Trophoblast cell (in vitro differentiated cells and primary cell): ENCODE results near the gene HAP1.

ENCODE experiments used
- DNase-seq, 2 donors: peaks; one replicate each; pipeline ENCODE4 v3.0.0-alpha.2; 2016
- H2AFZ ChIP-seq: 2 replicates; pipeline ENCODE4 v1.6.1; 2013; ENCODE audit warnings: low read length, moderate library complexity, mild to moderate bottlenecking; ENCODE audit not compliant: insufficient read depth, poor library complexity
- H2AK5ac ChIP-seq: 2 replicates; pipeline ENCODE4 v1.6.1; 2013; ENCODE audit warnings: mild to moderate bottlenecking, low read length
- H2BK120ac ChIP-seq: 2 replicates; pipeline ENCODE4 v1.6.1; 2013; ENCODE audit warnings: low read length, mild to moderate bottlenecking, moderate library complexity; ENCODE audit not compliant: insufficient read depth, poor library complexity
- H2BK12ac ChIP-seq: 2 replicates; pipeline ENCODE4 v1.6.1; 2013; ENCODE audit warnings: mild to moderate bottlenecking, low read length, moderate library complexity
- H2BK5ac ChIP-seq: 2 replicates; pipeline ENCODE4 v1.6.1; 2013; ENCODE audit warnings: low read length, low read depth, moderate library complexity, mild to moderate bottlenecking; ENCODE audit not compliant: poor library complexity
- H3K14ac ChIP-seq: 2 replicates; pipeline ENCODE4 v1.6.1; 2013; ENCODE audit warnings: mild to moderate bottlenecking, low read length
- H3K18ac ChIP-seq: 2 replicates; pipeline ENCODE4 v1.6.1; 2013; ENCODE audit warnings: mild to moderate bottlenecking, low read length
- H3K23ac ChIP-seq: 2 replicates; pipeline ENCODE4 v1.6.1; 2013; ENCODE audit warnings: low read length
- H3K27ac ChIP-seq: 2 replicates; pipeline ENCODE4 v1.5.1; 2013; ENCODE audit warnings: low read depth, mild to moderate bottlenecking, inconsistent platforms, low read length, moderate library complexity
- H3K27me3 ChIP-seq: 2 replicates; pipeline ENCODE4 v1.6.1; 2013; ENCODE audit warnings: inconsistent platforms, mild to moderate bottlenecking, low read length, moderate library complexity; ENCODE audit not compliant: insufficient read depth
- H3K36me3 ChIP-seq, 2 experiments: 1 replicate in 1 of 2; 2 replicates in 1 of 2; pipeline ENCODE4 v1.6.1; 2013; ENCODE audit warnings: low read length in 2 of 2, mild to moderate bottlenecking in 2 of 2, moderate library complexity in 1 of 2; ENCODE audit not compliant: insufficient read depth in 2 of 2, control insufficient read depth in 1 of 2
- H3K4ac ChIP-seq: 2 replicates; pipeline ENCODE4 v1.6.1; 2013; ENCODE audit warnings: low read depth, mild to moderate bottlenecking, low read length, moderate library complexity
- H3K4me1 ChIP-seq, 2 experiments: 1 replicate in 1 of 2; 2 replicates in 1 of 2; pipeline ENCODE4 v1.6.1; 2013; ENCODE audit warnings: low read length in 2 of 2, mild to moderate bottlenecking in 2 of 2, moderate library complexity in 1 of 2; ENCODE audit not compliant: insufficient read depth in 2 of 2, control insufficient read depth in 1 of 2
- H3K4me2 ChIP-seq: 2 replicates; pipeline ENCODE4 v1.6.1; 2013; ENCODE audit warnings: inconsistent platforms, mild to moderate bottlenecking, low read length, moderate library complexity
- H3K4me3 ChIP-seq: 2 replicates; pipeline ENCODE4 v1.5.1; 2013; ENCODE audit warnings: mild to moderate bottlenecking, low read depth, low read length, inconsistent platforms
- H3K79me1 ChIP-seq: one replicate; pipeline ENCODE4 v1.6.1; 2013; ENCODE audit warnings: low read length
- H3K79me2 ChIP-seq: 2 replicates; pipeline ENCODE4 v1.6.1; 2013; ENCODE audit warnings: low read length, mild to moderate bottlenecking; ENCODE audit not compliant: control insufficient read depth, insufficient read depth, poor library complexity
- H3K9ac ChIP-seq: 2 replicates; pipeline ENCODE4 v1.6.1; 2013; ENCODE audit warnings: mild to moderate bottlenecking, low read length
- H3K9me3 ChIP-seq: 2 replicates; pipeline ENCODE4 v1.6.1; 2013; ENCODE audit warnings: low read depth, mild to moderate bottlenecking, control low read depth, inconsistent platforms, low read length; ENCODE audit not compliant: insufficient read depth
- H4K12ac ChIP-seq: 2 replicates; pipeline ENCODE4 v1.6.1; 2013; ENCODE audit warnings: low read depth, mild to moderate bottlenecking, low read length, moderate library complexity
- H4K8ac ChIP-seq: 2 replicates; pipeline ENCODE4 v1.6.1; 2013; ENCODE audit warnings: low read depth, mild to moderate bottlenecking, low read length, moderate library complexity
- H4K91ac ChIP-seq: one replicate; pipeline ENCODE4 v1.6.1; 2013; ENCODE audit warnings: low read depth, mild to moderate bottlenecking, low read length, moderate library complexity
- WGBS: extraction: QIAGEN DNeasy Blood & Tissue Kit; methylation state at CpG from one replicate; pipeline ENCODE4 v1.1.7; 2013; ENCODE audit warnings: missing lambda C conversion rate; ENCODE audit not compliant: insufficient read length, insufficient coverage; ENCODE audit errors: extremely low coverage; 5-methylcytosine and 5-hydroxymethylcytosine counted together

HAP1 gene

GRCh38 chr17:41740506-41740905 lies 6.1 kb upstream of the HAP1 start:
- no peaks in the 10 kb centered on the region for H3K79me2 ChIP-seq
- H3K27me3 ChIP-seq, result peaks cover 4% of the 10 kb centered on the region
- no peak overlapping the region for H3K4me3 ChIP-seq
- no peak overlapping the region for H2AFZ ChIP-seq
- no peak overlapping the region for H2BK5ac ChIP-seq
- H2BK12ac ChIP-seq, result no peak overlapping the region
- H3K27ac ChIP-seq, result no peak overlapping the region
- no peak overlapping the region for H4K12ac ChIP-seq
- H3K23ac ChIP-seq, result no peak overlapping the region
- no peak overlapping the region for H3K4ac ChIP-seq
- WGBS, result no CpG with 5 or more reads among the region's 5 CpGs
- H3K79me1 ChIP-seq, result peaks cover 4% of the 10 kb centered on the region
- H2BK120ac ChIP-seq, result no peak overlapping the region
- H3K9ac ChIP-seq, result no peak overlapping the region
- H4K8ac ChIP-seq, result no peak overlapping the region
- no peaks in the 10 kb centered on the region for H3K9me3 ChIP-seq
- H2AK5ac ChIP-seq, result no peak overlapping the region
- H3K36me3 ChIP-seq, result no peaks in the 10 kb centered on the region
- H3K14ac ChIP-seq, result no peak overlapping the region
- H3K18ac ChIP-seq, result no peak overlapping the region
- DNase-seq, result no peak
- H3K4me1 ChIP-seq, result no peaks in the 10 kb centered on the region
- H3K4me2 ChIP-seq, result no peak overlapping the region
- H4K91ac ChIP-seq, result no peak overlapping the region

GRCh38 chr17:41739661-41740352 lies 5.4 kb upstream of the HAP1 start:
- Histone ChIP-seq H4K91ac (no peak overlapping the region), H3K4me2 (no peak overlapping the region), H4K8ac (no peak overlapping the region), H3K36me3 (no peaks in the 10 kb centered on the region), H4K12ac (no peak overlapping the region), H3K79me1 (peaks cover 4% of the 10 kb centered on the region), H3K79me2 (no peaks in the 10 kb centered on the region), H3K4me1 (peaks cover 0 to 2% of the 10 kb centered on the region in 2 experiments), H3K14ac (no peak overlapping the region), H3K9me3 (no peaks in the 10 kb centered on the region), H2AK5ac (no peak overlapping the region), H3K4me3 (no peak overlapping the region), H3K9ac (no peak overlapping the region), H3K23ac (no peak overlapping the region), H3K27ac (no peak overlapping the region), H3K4ac (no peak overlapping the region), H2BK5ac (no peak overlapping the region), H2BK120ac (no peak overlapping the region), H3K27me3 (peaks cover 11% of the 10 kb centered on the region), H3K18ac (no peak overlapping the region), H2AFZ (no peak overlapping the region), H2BK12ac (no peak overlapping the region)
- peak in 1 of 2 donors; percentile 32 for DNase-seq
- WGBS, result no CpG with 5 or more reads among the region's 9 CpGs

GRCh38 chr17:41738801-41739112 lies 4.3 kb upstream of the HAP1 start:
- Histone ChIP-seq H3K4me3 (no peak overlapping the region), H2BK5ac (no peak overlapping the region), H3K14ac (peak overlapping the region; percentile 57), H3K23ac (no peak overlapping the region), H3K4me1 (peaks cover 7 to 11% of the 10 kb centered on the region in 2 experiments), H3K4ac (no peak overlapping the region), H3K18ac (no peak overlapping the region), H3K4me2 (no peak overlapping the region), H3K79me2 (no peaks in the 10 kb centered on the region), H3K27ac (no peak overlapping the region), H2BK12ac (peak overlapping the region; percentile 14), H2AK5ac (no peak overlapping the region), H3K36me3 (no peaks in the 10 kb centered on the region), H4K91ac (peak overlapping the region; percentile 89), H3K79me1 (peaks cover 7% of the 10 kb centered on the region), H3K27me3 (peaks cover 22% of the 10 kb centered on the region), H2BK120ac (no peak overlapping the region), H2AFZ (no peak overlapping the region), H3K9me3 (no peaks in the 10 kb centered on the region), H4K8ac (peak overlapping the region; percentile 43), H3K9ac (no peak overlapping the region), H4K12ac (peak overlapping the region; percentile 55)
- WGBS, result no CpG with 5 or more reads among the region's 5 CpGs
- no peak for DNase-seq

- H3K79me1 ChIP-seq, result peaks cover 7% of the 10 kb centered on the region
- DNase-seq, result peak; percentile 82 to 91
- WGBS, result no CpG with 5 or more reads among the region's 10 CpGs
- peak overlapping the region; percentile 90 for H2AK5ac ChIP-seq
- peaks cover 8 to 11% of the 10 kb centered on the region in 2 experiments for H3K4me1 ChIP-seq
- H2BK12ac ChIP-seq, result peak overlapping the region; percentile 14
- H4K8ac ChIP-seq, result peak overlapping the region; percentile 55
- peak overlapping the region; percentile 38 for H2AFZ ChIP-seq
- no peaks in the 10 kb centered on the region for H3K79me2 ChIP-seq
- no peak overlapping the region for H3K23ac ChIP-seq
- H3K27ac ChIP-seq, result no peak overlapping the region
- no peak overlapping the region for H3K9ac ChIP-seq
- H3K18ac ChIP-seq, result peak overlapping the region; percentile 3
- peaks cover 26% of the 10 kb centered on the region for H3K27me3 ChIP-seq
- H3K4ac ChIP-seq, result peak overlapping the region; percentile 4
- H3K9me3 ChIP-seq, result no peaks in the 10 kb centered on the region
- peak overlapping the region; percentile 89 for H4K91ac ChIP-seq
- no peaks in the 10 kb centered on the region for H3K36me3 ChIP-seq
- no peak overlapping the region for H3K4me2 ChIP-seq
- H3K4me3 ChIP-seq, result no peak overlapping the region
- H2BK120ac ChIP-seq, result peak overlapping the region; percentile 3
- no peak overlapping the region for H2BK5ac ChIP-seq
- peak overlapping the region; percentile 57 for H3K14ac ChIP-seq
- peak overlapping the region; percentile 68 for H4K12ac ChIP-seq
These were observed 3.8 kb upstream of the HAP1 start for GRCh38 chr17:41738077-41738800.
